Vagina (tissue), 2 donors: ENCODE measurements around the gene C1QA. TPM values are rescaled to one million over a fixed set of nuclear protein-coding genes. Genes with fewer than 3 reads are reported as not detected.

Experiments
- DNase-seq, 2 donors: peaks; one replicate each; pipeline ENCODE4 v3.0.0-alpha.2; 2017; ENCODE audit errors: extremely low spot score in 2 of 2
- H3K27ac ChIP-seq: fragments of 200-600 bp; sonication (generic); one replicate; pipeline ENCODE4 v1.5.1; 2019
- H3K27me3 ChIP-seq: fragments of 200-600 bp; sonication (generic); one replicate; pipeline ENCODE4 v1.5.1; 2019
- H3K36me3 ChIP-seq, 2 donors: fragments of 200-600 bp; sonication (generic); one replicate each; pipeline ENCODE4 v1.5.1; 2017 to 2019
- H3K4me1 ChIP-seq: fragments of 200-600 bp; sonication (generic); one replicate; pipeline ENCODE4 v1.5.1; 2019
- H3K4me3 ChIP-seq, 2 donors: fragments of 200-600 bp; sonication (generic); 1 replicate in 1 of 2; 2 replicates in 1 of 2; pipeline ENCODE4 v1.5.1; 2016 to 2019
- H3K9me3 ChIP-seq: fragments of 200-600 bp; sonication (generic); one replicate; pipeline ENCODE4 v1.5.1; 2019
- CTCF ChIP-seq, 3 experiments: fragments of 450-650 bp in 2 of 3; fragments of 200-600 bp in 1 of 3; sonication (generic) in 1 of 3; IDR thresholded peaks; one replicate each; pipeline ENCODE4 v1.5.1; 2017 to 2019; ENCODE audit warnings: antibody characterized with exemption in 3 of 3, mild to moderate bottlenecking in 2 of 3, moderate library complexity in 2 of 3
- POLR2A ChIP-seq, 2 donors: fragments of 450-650 bp; IDR thresholded peaks; one replicate each; pipeline ENCODE4 v1.6.1; 2017; ENCODE audit warnings: antibody characterized with exemption in 2 of 2, mild to moderate bottlenecking in 2 of 2, moderate library complexity in 2 of 2
- POLR2AphosphoS5 ChIP-seq, 2 donors: sonication (generic); formaldehyde crosslinking; IDR thresholded peaks; one replicate each; pipeline ENCODE4 v1.9.0; 2017; ENCODE audit warnings: antibody characterized with exemption in 2 of 2, mild to moderate bottlenecking in 2 of 2, low read depth in 1 of 2; ENCODE audit not compliant: insufficient read depth in 1 of 2
- intact Hi-C: fragments of 100-400 bp; cut with DNase I; formaldehyde crosslinking; loops from one replicate; pipeline ENCODE4 v1.15.1; 2023
- total RNA-seq: library from RNA; depleted of rRNA; stranded (reverse); fragments of >200 nt; gene quantifications from one replicate; pipeline ENCODE4 v1.2.3, GENCODE V29; 2016

Gene C1QA
- 95.8 TPM for total RNA-seq

GRCh38 chr1:22636353-22636752 is at the start of gene C1QA:
Gene C1QA, plus strand, starts transcription at chr1:22636628. Its CDS starts 989 bp downstream, at chr1:22637617.
- peak within 1 kb of the TSS in 1 of 2 donors; percentile 24 for H3K4me3 ChIP-seq

GRCh38 chr1:22587247-22587646 is 49.2 kb upstream of the C1QA start:
- Histone ChIP-seq H3K27ac (no peak overlapping the region), H3K9me3 (no peaks in the 10 kb centered on the region), H3K4me1 (no peaks in the 10 kb centered on the region), H3K36me3 (no peaks in the 10 kb centered on the region), H3K27me3 (no peaks in the 10 kb centered on the region), H3K4me3 (no peak overlapping the region)
- intact Hi-C loops = no loop called here
- TF ChIP-seq CTCF (IDR thresholded peaks at IDR 0.05) = no peak
- TF ChIP-seq POLR2A (IDR thresholded peaks at IDR 0.05) = no peak
- TF ChIP-seq POLR2AphosphoS5 (IDR thresholded peaks at IDR 0.05; ENCODE audit: insufficient read depth in 1 of 2, low read depth in 1 of 2) = no peak
- DNase-seq = no peak

More at GRCh38 chr1:22636353-22636752, at the start of gene C1QA:
- Histone ChIP-seq H3K27ac (no peak within 1 kb of the TSS), H3K9me3 (no peaks in the 10 kb centered on the region), H3K36me3 (no peaks in the 10 kb centered on the region), H3K27me3 (no peaks in the 10 kb centered on the region), H3K4me1 (no peaks in the 10 kb centered on the region)
- TF ChIP-seq POLR2A (IDR thresholded peaks at IDR 0.05) = no peak
- TF ChIP-seq POLR2AphosphoS5 (IDR thresholded peaks at IDR 0.05; ENCODE audit: insufficient read depth in 1 of 2, low read depth in 1 of 2) = peak in 1 of 2 donors; percentile 51
- intact Hi-C loops = loop anchor here (10.0 kb wide), 1 partner anchor 502 kb away; no protein-coding TSS in a partner anchor
- DNase-seq = no peak

- H3K27ac ChIP-seq = no peak overlapping the region
- no peaks in the 10 kb centered on the region for H3K4me1 ChIP-seq
- H3K4me3 ChIP-seq = no peak overlapping the region
- TF ChIP-seq CTCF (IDR thresholded peaks at IDR 0.05) (no peak), POLR2A (IDR thresholded peaks at IDR 0.05) (no peak), POLR2AphosphoS5 (IDR thresholded peaks at IDR 0.05; ENCODE audit: insufficient read depth in 1 of 2, low read depth in 1 of 2) (no peak)
- intact Hi-C loops = no loop called here
- no peaks in the 10 kb centered on the region for H3K27me3 ChIP-seq
- no peaks in the 10 kb centered on the region for H3K36me3 ChIP-seq
- DNase-seq = no peak
- no peaks in the 10 kb centered on the region for H3K9me3 ChIP-seq
These were observed 47.5 kb upstream of the C1QA start for GRCh38 chr1:22588899-22589422.

- H3K4me1 ChIP-seq = no peaks in the 10 kb centered on the region
- TF ChIP-seq CTCF (IDR thresholded peaks at IDR 0.05) (no peak), POLR2AphosphoS5 (IDR thresholded peaks at IDR 0.05; ENCODE audit: insufficient read depth in 1 of 2, low read depth in 1 of 2) (no peak), POLR2A (IDR thresholded peaks at IDR 0.05) (no peak)
- DNase-seq = no peak
- no peak overlapping the region for H3K27ac ChIP-seq
- no peak overlapping the region for H3K4me3 ChIP-seq
- no peaks in the 10 kb centered on the region for H3K27me3 ChIP-seq
- no peaks in the 10 kb centered on the region for H3K36me3 ChIP-seq
- intact Hi-C loops = no loop called here
- no peaks in the 10 kb centered on the region for H3K9me3 ChIP-seq
These were observed 44.9 kb upstream of the C1QA start for GRCh38 chr1:22591576-22591975.

GRCh38 chr1:22592051-22592450 is 44.4 kb upstream of the C1QA start:
- Histone ChIP-seq H3K36me3 (no peaks in the 10 kb centered on the region), H3K4me1 (no peaks in the 10 kb centered on the region), H3K27me3 (no peaks in the 10 kb centered on the region), H3K4me3 (no peak overlapping the region), H3K27ac (no peak overlapping the region), H3K9me3 (no peaks in the 10 kb centered on the region)
- intact Hi-C loops = no loop called here
- DNase-seq = no peak
- TF ChIP-seq POLR2A (IDR thresholded peaks at IDR 0.05) (no peak), CTCF (IDR thresholded peaks at IDR 0.05) (no peak), POLR2AphosphoS5 (IDR thresholded peaks at IDR 0.05; ENCODE audit: insufficient read depth in 1 of 2, low read depth in 1 of 2) (no peak)
